ENCODE measurements around the gene ADAMTS13.

- TF ChIP-seq POLR2A (IDR thresholded peaks at IDR 0.05) = no peak
- TF ChIP-seq, protein P1, sequence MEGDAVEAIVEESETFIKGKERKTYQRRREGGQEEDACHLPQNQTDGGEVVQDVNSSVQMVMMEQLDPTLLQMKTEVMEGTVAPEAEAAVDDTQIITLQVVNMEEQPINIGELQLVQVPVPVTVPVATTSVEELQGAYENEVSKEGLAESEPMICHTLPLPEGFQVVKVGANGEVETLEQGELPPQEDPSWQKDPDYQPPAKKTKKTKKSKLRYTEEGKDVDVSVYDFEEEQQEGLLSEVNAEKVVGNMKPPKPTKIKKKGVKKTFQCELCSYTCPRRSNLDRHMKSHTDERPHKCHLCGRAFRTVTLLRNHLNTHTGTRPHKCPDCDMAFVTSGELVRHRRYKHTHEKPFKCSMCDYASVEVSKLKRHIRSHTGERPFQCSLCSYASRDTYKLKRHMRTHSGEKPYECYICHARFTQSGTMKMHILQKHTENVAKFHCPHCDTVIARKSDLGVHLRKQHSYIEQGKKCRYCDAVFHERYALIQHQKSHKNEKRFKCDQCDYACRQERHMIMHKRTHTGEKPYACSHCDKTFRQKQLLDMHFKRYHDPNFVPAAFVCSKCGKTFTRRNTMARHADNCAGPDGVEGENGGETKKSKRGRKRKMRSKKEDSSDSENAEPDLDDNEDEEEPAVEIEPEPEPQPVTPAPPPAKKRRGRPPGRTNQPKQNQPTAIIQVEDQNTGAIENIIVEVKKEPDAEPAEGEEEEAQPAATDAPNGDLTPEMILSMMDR (IDR thresholded peaks at IDR 0.05) = no peak
These were observed 28.8 kb upstream of the ADAMTS13 start for GRCh38 chr9:133393399-133393798.

Measured in Peyer's patch (tissue), 4 donors.